Subcutaneous preadipocyte (primary cell): ENCODE results near the gene MGAT2. TPM values are rescaled to one million over a fixed set of nuclear protein-coding genes. Genes with fewer than 3 reads are reported as not detected.

Source experiments
- small RNA-seq: library from RNA; depleted of rRNA; stranded (forward); fragments of <200 nt; gene quantifications from one replicate; pipeline ENCODE3, GENCODE V24; 2012
- total RNA-seq: library from RNA; depleted of rRNA; stranded (reverse); fragments of >200 nt; gene quantifications from 2 replicates; pipeline ENCODE4 v1.2.3, GENCODE V29; 2012

Gene MGAT2
- total RNA-seq: 58.1 and 80.9 TPM in 2 replicates

GRCh38 chr14:49620182-49621113, at the start of gene MGAT2, which contains the start of gene RPL36AL:
MGAT2 (plus strand) TSS chr14:49620799; CDS start chr14:49621269, 470 bp downstream.
RPL36AL (minus strand) TSS chr14:49620626; CDS start chr14:49619104, 1,522 bp downstream.

DNA sequence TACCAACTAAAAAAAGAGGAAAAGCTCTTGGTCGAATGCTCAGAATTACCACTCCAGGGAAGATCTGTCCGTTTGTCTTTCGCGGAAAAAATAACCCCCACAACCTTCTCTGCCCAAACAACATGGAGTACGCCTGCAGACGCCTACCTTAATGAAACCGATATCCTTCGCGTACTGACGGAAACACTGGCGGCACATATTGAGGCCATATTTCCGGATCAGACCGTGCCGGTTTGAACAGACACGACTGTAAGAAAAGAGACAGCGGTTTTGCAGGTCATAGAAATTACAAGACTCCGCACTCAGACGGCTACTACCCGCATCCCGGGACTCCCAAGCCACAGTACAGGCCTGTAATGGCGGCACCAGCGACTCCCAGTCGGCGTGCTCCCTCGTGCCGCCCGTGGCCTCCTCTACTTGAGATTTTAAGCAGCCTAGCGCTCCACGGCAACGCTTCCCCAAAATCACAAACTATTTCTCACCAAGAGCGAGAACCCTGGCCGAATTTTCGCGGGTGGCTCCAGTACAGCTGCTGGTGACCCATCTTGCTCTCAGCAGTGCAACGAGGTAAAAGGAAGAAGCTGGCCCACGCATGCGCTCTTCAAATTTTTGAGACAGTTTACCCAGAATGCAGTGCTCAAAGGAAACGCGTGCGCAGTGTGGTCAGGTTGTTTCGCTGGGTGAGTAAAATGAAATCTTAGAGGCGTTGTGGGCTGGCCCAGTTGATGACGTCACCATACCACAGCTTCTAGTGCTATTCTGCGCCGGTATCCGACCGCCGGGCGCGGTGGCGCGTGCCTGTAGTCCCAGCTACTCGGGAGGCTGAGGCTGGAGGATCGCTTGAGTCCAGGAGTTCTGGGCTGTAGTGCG, 34.6 kb upstream of the MGAT2 start, which contains the start of gene RPS29:
RPS29 (minus strand) TSS at position 578 of the 870 bp plus-strand sequence; CDS start at position 544, 34 bp downstream.

DNA sequence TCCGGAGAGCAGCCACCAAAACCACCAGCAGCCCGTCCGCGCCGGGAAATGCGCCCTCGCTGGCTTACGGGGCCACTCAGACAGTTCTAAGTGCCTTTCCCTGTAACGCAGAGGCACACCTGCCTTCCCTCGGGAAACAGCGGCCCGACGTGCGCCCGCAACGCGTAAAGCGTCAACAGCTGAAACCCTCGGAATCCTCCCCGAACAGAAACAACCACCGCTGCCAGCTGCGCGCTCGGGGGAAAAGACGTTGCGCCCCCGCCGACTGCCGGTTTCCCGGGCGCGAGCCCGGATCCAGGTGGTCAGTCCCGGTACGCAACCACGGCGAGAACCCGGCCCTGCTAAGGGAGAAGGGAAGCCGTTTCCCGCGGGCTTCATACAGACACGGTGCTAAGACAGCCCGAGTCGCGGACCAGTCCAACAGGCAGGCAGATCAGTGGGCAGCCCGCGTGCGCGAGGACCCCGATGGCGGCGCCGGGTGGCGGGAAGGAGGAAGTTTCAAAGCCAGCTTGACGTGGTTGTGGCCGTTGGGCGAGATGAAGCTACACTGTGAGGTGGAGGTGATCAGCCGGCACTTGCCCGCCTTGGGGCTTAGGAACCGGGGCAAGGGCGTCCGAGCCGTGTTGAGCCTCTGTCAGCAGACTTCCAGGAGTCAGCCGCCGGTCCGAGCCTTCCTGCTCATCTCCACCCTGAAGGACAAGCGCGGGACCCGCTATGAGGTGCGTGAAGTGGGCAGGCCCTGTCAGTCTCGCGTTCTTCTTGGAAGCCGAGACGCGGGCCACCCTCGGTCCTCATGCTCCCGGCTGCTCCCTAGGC, 21.9 kb upstream of the MGAT2 start, which contains the start of gene LRR1:
LRR1 (plus strand) TSS at position 456 of the 816 bp plus-strand sequence; CDS start at position 537, 81 bp downstream.

DNA sequence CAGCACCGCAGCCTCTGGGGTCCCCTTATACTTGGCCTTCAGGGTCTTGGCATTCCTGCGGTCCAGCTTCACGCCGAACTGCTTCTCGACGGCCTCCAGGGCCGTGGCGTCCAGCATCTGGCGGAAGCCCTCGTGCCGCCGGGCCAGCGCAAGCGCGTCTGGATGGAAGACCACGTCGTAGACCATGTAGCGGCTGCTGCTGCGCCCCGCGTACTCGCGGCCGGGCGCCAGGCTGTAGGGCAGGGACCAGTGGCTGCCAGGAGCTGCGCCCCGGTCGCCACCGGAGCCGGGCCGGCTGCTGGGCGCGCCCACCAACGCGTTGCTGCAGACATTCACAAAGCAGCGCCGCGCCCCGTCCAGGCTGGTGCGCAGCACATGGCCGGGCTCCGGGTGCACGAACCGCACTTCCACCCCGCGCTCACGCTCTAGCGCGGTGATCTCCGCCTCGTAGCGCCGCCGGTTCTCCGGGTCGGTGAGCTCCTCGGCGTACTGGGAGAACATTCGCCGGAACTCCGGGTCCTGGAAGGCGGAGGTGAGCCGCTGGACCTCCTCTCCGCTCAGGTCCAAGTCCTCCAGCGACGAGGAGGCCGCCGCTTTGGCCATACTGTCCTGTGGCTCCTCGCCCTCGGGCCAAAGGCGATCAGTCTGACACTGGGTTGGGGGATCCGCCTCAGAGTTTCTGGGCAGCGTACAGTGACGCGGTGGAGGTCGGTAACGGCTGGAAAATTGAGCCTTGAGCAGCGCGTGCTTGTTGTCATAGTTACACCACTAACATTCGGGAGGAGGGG, 14.1 kb downstream of the MGAT2 start, which contains the start of gene DNAAF2:
DNAAF2 (minus strand) TSS at position 698 of the 788 bp plus-strand sequence; CDS start at position 603, 95 bp downstream.

Small RNA genes within 50 kb of the gene (small RNA-seq; reads per million reads assigned to genes)
- gene AL139099.3 (not detected), gene AL139099.4 (not detected), gene RF00019 (not detected)

Other genes starting within 250 kb of the MGAT2 start
- 1,157 and 6,182 TPM in 2 replicates for gene RPS29, start 34.4 kb upstream of the MGAT2 start, total RNA-seq
- 25.0 and 34.6 TPM in 2 replicates for gene LRR1, start 21.9 kb upstream of the MGAT2 start, total RNA-seq
- gene RPL36AL, start 173 bp upstream of the MGAT2 start, total RNA-seq: 170 and 231 TPM in 2 replicates
- gene DNAAF2, start 14.4 kb downstream of the MGAT2 start, total RNA-seq: 9.9 and 10.8 TPM in 2 replicates
- gene POLE2, start 67.4 kb downstream of the MGAT2 start, total RNA-seq: 19.1 and 23.1 TPM in 2 replicates
- gene KLHDC1, start 72.3 kb downstream of the MGAT2 start, total RNA-seq: 0.98 and 2.9 TPM in 2 replicates
- gene KLHDC2, start 147.4 kb downstream of the MGAT2 start, total RNA-seq: 55.7 and 56.2 TPM in 2 replicates
- 55.1 and 56.6 TPM in 2 replicates for gene NEMF, start 232.0 kb downstream of the MGAT2 start, total RNA-seq